T-helper 2 cell treated with Interferon-gamma antibody and Interleukin-4, amounts not matched to agents 100 ng/mL and 5 ng/mL, for 36 hours (primary cell): ENCODE data around the gene HTR7. TPM values are rescaled to one million over a fixed set of nuclear protein-coding genes. Genes with fewer than 3 reads are reported as not detected.

Source experiments
- intact Hi-C: fragments of 100-400 bp; cut with micrococcal nuclease; formaldehyde crosslinking; loops from one replicate; pipeline ENCODE4 v1.15.1; 2023
- total RNA-seq: library from RNA; stranded (reverse); gene quantifications from 2 replicates; pipeline ENCODE4 v1.2.3, GENCODE V29; 2022

HTR7 gene
- total RNA-seq, 1 donor from 2014 or later = 0.05 TPM

- intact Hi-C loops = no loop called here
These were observed 51.2 kb downstream of the HTR7 start for GRCh38 chr10:90806677-90807076.

GRCh38 chr10:90805206-90805605 is 52.6 kb downstream of the HTR7 start:
- intact Hi-C loops = no loop called here

- intact Hi-C loops = no loop called here
These were observed 53.5 kb downstream of the HTR7 start for GRCh38 chr10:90804354-90804753.

- intact Hi-C loops = no loop called here
These were observed 56.2 kb downstream of the HTR7 start for GRCh38 chr10:90801608-90802007.

GRCh38 chr10:90800232-90800796 is 57.5 kb downstream of the HTR7 start:
- intact Hi-C loops = no loop called here

GRCh38 chr10:90799172-90799571 is 58.7 kb downstream of the HTR7 start:
- intact Hi-C loops = no loop called here

- intact Hi-C loops = no loop called here
These were observed 59.4 kb downstream of the HTR7 start for GRCh38 chr10:90798482-90798881.

- intact Hi-C loops = no loop called here
These were observed 67.4 kb downstream of the HTR7 start for GRCh38 chr10:90790422-90790821.

GRCh38 chr10:90788968-90789367 is 68.9 kb downstream of the HTR7 start:
- intact Hi-C loops = loop anchor here (5.0 kb wide), 1 partner anchor 997 kb away; no protein-coding TSS in a partner anchor

GRCh38 chr10:90788199-90788491 is 69.7 kb downstream of the HTR7 start:
- intact Hi-C loops = loop anchor here (5.0 kb wide), 1 partner anchor 996 kb away; no protein-coding TSS in a partner anchor

- intact Hi-C loops = loop anchor here (5.0 kb wide), 1 partner anchor 995 kb away; no protein-coding TSS in a partner anchor
These were observed 70.2 kb downstream of the HTR7 start for GRCh38 chr10:90787393-90788198.

- intact Hi-C loops = loop anchor here (5.0 kb wide), 1 partner anchor 993 kb away; no protein-coding TSS in a partner anchor
These were observed 72.1 kb downstream of the HTR7 start for GRCh38 chr10:90785782-90786181.

GRCh38 chr10:90784771-90785170 is 73.1 kb downstream of the HTR7 start:
- intact Hi-C loops = loop anchor here (5.0 kb wide), 1 partner anchor 992 kb away; no protein-coding TSS in a partner anchor

- intact Hi-C loops = no loop called here
These were observed 77.4 kb downstream of the HTR7 start for GRCh38 chr10:90780488-90780887.

- intact Hi-C loops = no loop called here
These were observed 78.3 kb downstream of the HTR7 start for GRCh38 chr10:90779548-90779947.

- intact Hi-C loops = no loop called here
These were observed 80.2 kb downstream of the HTR7 start for GRCh38 chr10:90777621-90778020.

- intact Hi-C loops = no loop called here
These were observed 82.3 kb downstream of the HTR7 start for GRCh38 chr10:90775351-90776028.

- intact Hi-C loops = no loop called here
These were observed 87.6 kb downstream of the HTR7 start for GRCh38 chr10:90769946-90770841.

- intact Hi-C loops = loop anchor here (1.0 to 2.0 kb wide), 2 partner anchors 112 to 119 kb away; partner anchors contain the start of gene RPP30
These were observed 106.5 kb downstream of the HTR7 start for GRCh38 chr10:90751107-90751997.

GRCh38 chr10:90746829-90747228 is 111.0 kb downstream of the HTR7 start:
- intact Hi-C loops = no loop called here
